Measurements from ENCODE around the gene CACNA2D1.

The CACNA2D1 gene

DNA sequence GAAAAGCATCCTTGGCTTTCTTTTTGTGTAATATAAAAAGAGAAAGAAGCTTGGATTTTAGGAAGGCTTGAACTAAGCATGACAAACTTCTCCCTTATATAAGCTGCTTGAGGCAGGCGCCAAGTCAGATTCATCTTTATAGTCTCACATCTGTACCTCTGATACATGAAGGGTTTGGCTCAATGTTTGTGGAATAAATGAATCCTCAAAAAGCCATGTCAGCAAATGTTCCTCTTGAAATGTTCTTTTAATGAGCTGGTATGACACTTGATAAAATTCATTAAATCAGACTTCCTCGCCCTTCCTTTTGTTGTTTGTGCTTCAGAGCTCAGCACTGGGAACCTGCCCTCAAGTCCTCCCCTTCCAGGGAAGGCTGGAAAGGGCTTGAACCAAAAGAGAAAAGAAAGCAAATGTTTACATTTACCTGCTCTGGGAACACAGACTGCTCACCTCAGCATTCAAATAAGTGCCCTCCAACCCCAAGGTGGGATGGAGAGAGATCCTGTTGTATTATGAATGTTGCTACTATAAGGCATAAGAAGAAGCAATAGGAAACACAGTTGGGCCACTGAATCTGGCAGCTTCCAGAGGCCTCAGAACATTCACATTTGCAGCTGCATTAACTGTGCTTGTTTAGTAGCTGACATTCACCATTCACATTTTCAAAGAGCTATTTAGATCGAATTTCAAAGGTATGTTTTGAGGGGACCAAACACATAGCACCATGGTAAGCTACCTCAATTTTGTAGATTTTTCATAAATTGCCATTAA is 212.6 kb downstream of the CACNA2D1 start:
- DNase-seq (ENCODE audit: low read depth in 2 of 2), result no peak

- DNase-seq (ENCODE audit: low read depth in 2 of 2), result no peak
These were observed 214.4 kb downstream of the CACNA2D1 start for GRCh38 chr7:82229164-82229563.

DNA sequence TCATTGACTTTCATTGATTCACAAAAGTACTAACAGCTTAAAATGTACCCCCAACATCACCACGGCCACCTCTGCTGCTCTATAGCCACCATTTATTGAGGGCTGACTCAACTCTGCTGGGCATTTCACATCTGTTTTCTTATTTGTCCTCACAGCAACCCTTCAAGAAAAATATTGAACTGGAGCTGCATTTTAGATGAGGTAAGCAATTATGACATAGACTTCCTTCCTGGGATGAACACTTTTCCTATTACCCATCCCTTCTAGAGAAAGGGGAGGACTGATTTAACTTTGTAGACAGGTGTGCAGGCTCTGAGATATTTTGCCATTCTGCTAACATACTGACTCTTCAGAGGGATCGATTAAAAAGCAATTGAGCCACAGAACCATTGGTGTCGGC is 217.4 kb downstream of the CACNA2D1 start:
- DNase-seq (ENCODE audit: low read depth in 2 of 2), result no peak

GRCh38 chr7:82224529-82224928 is 219.0 kb downstream of the CACNA2D1 start:
- DNase-seq (ENCODE audit: low read depth in 2 of 2), result no peak

DNA sequence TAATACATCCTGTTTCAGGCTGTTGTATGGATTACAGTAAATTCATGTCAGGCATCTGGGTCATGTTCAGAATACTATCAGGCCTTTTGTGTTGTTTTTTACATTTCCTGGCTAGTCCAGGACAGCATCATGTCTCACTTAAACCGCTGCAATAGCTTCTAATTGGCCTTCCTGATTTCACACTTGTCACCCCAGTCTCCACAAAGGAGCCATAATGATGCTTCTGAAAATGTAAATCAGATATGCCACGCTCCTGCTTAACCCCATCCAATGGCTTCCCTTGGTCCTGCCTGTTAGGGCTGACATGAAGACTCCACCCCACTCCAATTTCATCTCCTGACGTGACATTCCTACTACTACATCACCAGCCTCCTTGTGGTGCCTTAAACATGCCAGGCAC is 220.0 kb downstream of the CACNA2D1 start:
- no peak for DNase-seq (ENCODE audit: low read depth in 2 of 2)

GRCh38 chr7:82221152-82221674 is 222.4 kb downstream of the CACNA2D1 start:
- DNase-seq (ENCODE audit: low read depth in 2 of 2), result no peak

GRCh38 chr7:82212466-82212865 is 231.1 kb downstream of the CACNA2D1 start:
- no peak for DNase-seq (ENCODE audit: low read depth in 2 of 2)

GRCh38 chr7:82211333-82211732 is 232.2 kb downstream of the CACNA2D1 start:
- DNase-seq (ENCODE audit: low read depth in 2 of 2), result no peak

GRCh38 chr7:82210416-82211184 is 233.0 kb downstream of the CACNA2D1 start:
- no peak for DNase-seq (ENCODE audit: low read depth in 2 of 2)

DNA sequence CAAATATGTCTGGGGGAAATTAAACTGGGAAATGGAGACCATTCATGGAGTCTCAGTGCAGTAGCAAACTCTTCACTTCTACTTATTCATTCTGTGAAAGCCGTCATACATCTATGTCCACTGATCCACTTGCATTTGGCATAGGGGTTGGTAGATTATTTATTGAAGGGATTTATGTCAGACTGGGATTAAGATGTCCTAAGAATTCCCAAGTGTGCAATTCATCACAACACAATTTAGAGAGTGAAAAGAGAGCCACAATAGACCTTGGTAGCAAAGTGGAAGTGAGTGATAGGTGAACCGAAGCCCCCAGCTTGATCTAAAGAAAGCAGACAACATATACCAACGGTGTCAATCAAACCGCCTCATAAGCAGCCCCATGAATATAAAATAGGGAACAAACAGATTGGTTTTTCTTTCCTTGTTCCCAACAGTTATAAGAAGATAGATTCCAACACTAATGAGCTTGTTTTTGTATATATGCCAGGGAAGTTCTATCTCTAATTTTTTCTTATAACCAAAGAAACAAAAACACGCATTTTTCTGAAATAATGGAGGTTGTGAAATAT is 234.3 kb downstream of the CACNA2D1 start:
- no peak for DNase-seq (ENCODE audit: low read depth in 2 of 2)

- DNase-seq (ENCODE audit: low read depth in 2 of 2), result no peak
These were observed 238.9 kb downstream of the CACNA2D1 start for GRCh38 chr7:82204694-82205093.

- no peak for DNase-seq (ENCODE audit: low read depth in 2 of 2)
These were observed 240.6 kb downstream of the CACNA2D1 start for GRCh38 chr7:82202965-82203364.

DNA sequence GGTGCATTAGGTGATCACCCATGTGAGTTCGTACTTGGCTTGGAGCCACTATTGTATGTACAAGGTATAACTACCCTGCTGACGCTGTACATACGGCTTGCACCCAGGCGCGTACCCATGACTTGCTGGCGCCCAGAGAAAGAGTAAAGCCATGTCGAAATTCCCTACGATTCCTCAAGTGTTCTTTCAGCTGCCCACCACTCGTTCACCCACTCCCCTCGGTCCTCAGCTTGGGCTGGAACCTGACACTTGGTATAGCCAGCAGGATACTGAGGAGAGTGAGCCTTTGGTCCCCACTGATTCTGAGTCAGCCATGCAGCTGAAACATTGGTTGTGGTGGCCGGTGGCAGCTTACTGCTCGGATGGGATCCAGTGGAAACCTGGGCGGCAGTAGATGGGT is 241.5 kb downstream of the CACNA2D1 start:
- no peak for DNase-seq (ENCODE audit: low read depth in 2 of 2)

- no peak for DNase-seq (ENCODE audit: low read depth in 2 of 2)
These were observed 243.0 kb downstream of the CACNA2D1 start for GRCh38 chr7:82200601-82201000.

DNA sequence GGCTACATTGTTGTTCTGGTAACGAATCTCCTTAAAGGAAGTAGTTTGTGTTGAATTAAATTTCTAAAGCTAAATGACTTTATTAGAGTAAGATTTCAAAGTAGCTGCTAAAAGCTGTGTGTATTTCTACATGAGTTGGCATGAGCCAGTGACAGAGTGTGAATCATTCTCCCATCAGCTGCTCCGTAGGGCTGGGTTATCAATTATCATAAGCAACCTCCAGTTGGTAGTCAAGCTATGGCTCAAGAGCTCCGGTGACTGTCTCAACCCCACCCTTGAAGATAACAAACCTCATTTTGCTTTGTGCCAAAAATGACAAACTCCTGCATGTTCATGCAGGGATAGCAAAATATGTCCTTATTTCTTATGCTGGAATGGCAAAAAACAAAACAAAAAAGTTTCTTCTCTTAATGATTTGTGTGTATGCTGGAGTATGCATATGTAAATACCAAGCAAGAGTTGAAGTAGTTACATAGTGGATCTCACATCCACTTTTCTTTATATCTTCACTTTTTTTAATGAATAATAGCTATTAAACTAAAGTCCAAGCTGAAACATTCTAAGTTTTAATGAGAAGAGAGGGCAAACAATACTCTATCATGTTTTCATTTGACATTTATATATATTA is 249.4 kb downstream of the CACNA2D1 start:
- DNase-seq (ENCODE audit: low read depth in 2 of 2), result no peak

- DNase-seq (ENCODE audit: low read depth in 2 of 2), result no peak
These were observed 254.9 kb downstream of the CACNA2D1 start for GRCh38 chr7:82188636-82189035.

DNA sequence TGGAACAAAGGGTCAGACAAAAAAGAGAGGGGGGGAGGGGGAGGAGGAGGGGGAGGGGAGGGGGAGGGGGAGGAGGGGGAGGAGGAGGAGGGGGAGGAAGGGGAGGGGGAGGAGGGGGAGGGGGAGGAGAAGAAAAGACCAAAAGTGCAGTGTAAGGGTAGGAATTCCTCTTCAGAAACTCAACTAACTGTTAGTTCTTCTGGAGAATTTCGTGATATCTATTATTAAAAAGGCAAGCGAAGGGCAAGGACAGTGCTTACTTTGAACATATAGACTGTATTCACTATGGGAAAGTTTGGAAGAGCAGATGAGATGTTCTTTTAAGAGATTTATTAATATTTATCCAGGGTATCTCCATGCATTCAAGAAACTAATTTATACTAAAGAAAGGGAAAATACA is 258.1 kb downstream of the CACNA2D1 start:
- no peak for DNase-seq (ENCODE audit: low read depth in 2 of 2)

DNA sequence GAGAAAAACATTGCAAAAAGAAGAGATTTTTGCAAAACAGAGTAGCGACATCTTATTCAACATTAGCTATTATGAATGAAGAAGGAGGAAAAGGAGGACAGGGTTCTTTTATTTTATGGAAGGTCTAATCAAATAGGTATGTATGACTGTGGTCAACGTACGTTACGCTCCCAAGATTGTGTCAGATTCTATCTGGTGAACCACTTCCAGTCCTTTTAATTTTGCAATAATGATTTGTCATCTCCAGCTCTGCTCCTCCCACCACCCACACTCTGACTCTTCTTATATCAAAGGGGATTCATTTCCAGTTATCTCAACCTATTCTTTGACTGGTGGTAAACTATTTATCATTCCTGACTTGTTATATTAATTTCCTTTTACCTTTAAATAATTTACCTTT is 259.9 kb downstream of the CACNA2D1 start:
- peak; percentile 17 to 23 for DNase-seq (ENCODE audit: low read depth in 2 of 2)

DNA sequence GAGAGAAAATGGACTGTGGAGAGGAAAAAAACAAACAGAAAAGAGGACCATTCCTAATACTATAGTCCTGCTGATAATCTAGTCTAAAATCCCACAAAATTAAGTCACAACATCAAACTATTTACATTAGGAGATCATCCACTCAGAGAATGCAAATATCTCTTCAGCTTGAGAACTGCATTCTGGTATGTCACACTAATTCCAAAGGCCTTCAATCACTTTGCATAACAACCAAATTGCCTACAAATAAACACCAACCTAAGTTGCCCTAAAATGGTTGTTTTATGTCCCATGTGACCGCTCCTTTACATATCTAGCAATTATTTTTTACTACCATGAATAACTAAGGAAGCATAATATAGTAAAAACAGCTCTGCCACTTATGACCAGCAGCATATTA is 264.3 kb downstream of the CACNA2D1 start:
- DNase-seq (ENCODE audit: low read depth in 2 of 2), result no peak

DNA sequence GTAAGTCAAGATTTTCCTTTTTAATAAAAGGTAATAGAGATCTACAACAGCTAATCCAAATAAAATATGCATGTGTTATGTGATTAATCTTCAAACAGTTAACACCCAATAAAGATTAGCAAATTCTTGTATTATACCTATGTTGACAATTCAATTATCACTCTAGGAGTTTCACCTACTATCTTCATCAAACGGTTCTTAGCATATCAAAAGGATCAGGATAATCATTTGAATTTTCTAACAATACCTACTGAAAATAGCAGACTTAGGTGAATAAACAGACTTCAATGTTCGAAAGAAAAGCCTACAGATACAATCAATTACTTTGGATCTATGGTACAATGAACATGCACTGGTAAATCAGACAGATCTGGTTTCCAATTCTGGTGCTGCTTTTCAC is 268.3 kb downstream of the CACNA2D1 start:
- DNase-seq (ENCODE audit: low read depth in 2 of 2), result no peak

- no peak for DNase-seq (ENCODE audit: low read depth in 2 of 2)
These were observed 270.1 kb downstream of the CACNA2D1 start for GRCh38 chr7:82173400-82174021.

GRCh38 chr7:82172881-82173280 is 270.7 kb downstream of the CACNA2D1 start:
- DNase-seq (ENCODE audit: low read depth in 2 of 2), result no peak

Measured in fibroblast of skin of left quadriceps (primary cell).